ENCODE data around the gene DYNAP. TPM values are rescaled to one million over a fixed set of nuclear protein-coding genes. Genes with fewer than 3 reads are reported as not detected.

DYNAP gene
- total and polyA plus RNA-seq, 7 donors, result not detected

DNA sequence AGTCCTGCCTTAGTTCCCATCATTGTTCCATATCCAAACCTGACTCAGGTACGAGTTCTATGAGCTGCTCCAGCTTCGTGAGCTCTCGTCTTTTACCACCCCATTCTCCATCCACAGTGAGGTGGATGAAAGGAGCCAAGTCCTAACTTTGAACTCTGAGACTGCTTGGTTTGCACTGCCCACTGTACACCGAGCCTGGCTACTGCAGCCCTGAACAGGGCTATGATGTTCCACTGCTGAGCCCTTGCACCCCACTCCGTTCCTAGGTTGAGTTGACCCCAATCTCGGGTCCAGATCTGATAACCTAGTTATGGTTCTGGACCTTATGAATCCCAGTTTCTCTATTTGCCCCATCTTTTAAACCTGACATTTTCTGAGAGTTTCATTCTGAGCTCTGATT is 5.3 kb upstream of the DYNAP start:
- no peak for DNase-seq
- WGBS, 3 donors, result 67 to 80% (median 76%) methylated on average over 6 of the region's 6 CpGs
- Histone ChIP-seq H3K27me3 (ENCODE audit: insufficient read depth in 3 of 3, low read length in 2 of 3) (no peaks in the 10 kb centered on the region), H3K9me3 (no peaks in the 10 kb centered on the region), H3K36me3 (ENCODE audit: insufficient read depth in 1 of 2, low read depth in 1 of 2) (no peaks in the 10 kb centered on the region), H3K4me3 (no peak overlapping the region), H3K4me1 (no peaks in the 10 kb centered on the region), H3K27ac (no peak overlapping the region)
- TF ChIP-seq, protein P1, sequence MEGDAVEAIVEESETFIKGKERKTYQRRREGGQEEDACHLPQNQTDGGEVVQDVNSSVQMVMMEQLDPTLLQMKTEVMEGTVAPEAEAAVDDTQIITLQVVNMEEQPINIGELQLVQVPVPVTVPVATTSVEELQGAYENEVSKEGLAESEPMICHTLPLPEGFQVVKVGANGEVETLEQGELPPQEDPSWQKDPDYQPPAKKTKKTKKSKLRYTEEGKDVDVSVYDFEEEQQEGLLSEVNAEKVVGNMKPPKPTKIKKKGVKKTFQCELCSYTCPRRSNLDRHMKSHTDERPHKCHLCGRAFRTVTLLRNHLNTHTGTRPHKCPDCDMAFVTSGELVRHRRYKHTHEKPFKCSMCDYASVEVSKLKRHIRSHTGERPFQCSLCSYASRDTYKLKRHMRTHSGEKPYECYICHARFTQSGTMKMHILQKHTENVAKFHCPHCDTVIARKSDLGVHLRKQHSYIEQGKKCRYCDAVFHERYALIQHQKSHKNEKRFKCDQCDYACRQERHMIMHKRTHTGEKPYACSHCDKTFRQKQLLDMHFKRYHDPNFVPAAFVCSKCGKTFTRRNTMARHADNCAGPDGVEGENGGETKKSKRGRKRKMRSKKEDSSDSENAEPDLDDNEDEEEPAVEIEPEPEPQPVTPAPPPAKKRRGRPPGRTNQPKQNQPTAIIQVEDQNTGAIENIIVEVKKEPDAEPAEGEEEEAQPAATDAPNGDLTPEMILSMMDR (IDR thresholded peaks at IDR 0.05), result no peak
- no peak for ATAC-seq
- intact Hi-C loops (cut with DNase I), result no loop called here

DNA sequence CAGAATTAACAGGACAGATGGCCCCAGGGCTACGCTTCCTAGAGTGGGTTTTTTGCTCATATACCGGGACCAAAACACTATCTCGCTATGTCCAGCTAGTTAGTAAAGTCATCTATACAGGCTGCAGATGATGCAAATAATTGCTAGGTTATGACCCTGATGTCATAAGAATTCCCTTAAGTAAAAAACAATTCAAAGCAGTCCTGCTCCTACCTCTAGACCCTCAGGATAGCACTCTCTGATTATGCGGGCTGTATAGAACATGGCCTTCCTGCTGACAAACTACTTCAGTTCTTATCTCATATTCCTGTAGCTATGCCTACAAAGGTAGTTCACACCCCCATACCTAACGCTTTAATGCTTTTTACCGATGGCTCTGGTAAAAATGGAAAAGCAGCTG is 13.2 kb downstream of the DYNAP start:
- ATAC-seq (no peak), DNase-seq (no peak)
- no peak overlapping the region for H3K27ac ChIP-seq
- no peaks in the 10 kb centered on the region for H3K9me3 ChIP-seq
- 86 to 91% (median 89%) methylated on average over 6 of the region's 6 CpGs for WGBS, 3 donors
- no peaks in the 10 kb centered on the region for H3K27me3 ChIP-seq (ENCODE audit: insufficient read depth in 3 of 3, low read length in 2 of 3)
- H3K4me1 ChIP-seq, result no peaks in the 10 kb centered on the region
- TF ChIP-seq, protein P1 (IDR thresholded peaks at IDR 0.05), result no peak
- intact Hi-C loops (cut with DNase I), result no loop called here
- H3K36me3 ChIP-seq (ENCODE audit: insufficient read depth in 1 of 2, low read depth in 1 of 2), result no peaks in the 10 kb centered on the region
- no peak overlapping the region for H3K4me3 ChIP-seq

DNA sequence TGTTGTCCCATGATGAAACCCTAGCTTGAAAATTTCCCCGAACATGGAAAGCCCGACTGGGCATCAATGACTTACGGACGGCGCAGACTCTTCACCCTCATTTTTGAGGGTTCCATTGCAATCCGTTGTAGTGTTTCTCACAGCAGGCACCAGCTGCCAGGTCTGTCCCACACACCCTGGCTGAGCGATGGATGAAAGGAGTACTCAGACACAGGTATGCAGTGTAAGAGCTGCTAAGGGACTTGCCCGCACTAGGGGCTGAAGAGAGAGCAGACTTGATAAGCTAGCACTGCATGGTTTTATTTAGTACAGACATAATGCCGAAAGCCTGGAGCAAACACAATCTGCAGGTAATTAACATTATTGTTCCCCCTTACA is 15.8 kb downstream of the DYNAP start:
- DNase-seq (no peak), ATAC-seq (no peak)
- Histone ChIP-seq H3K4me3 (no peak overlapping the region), H3K27ac (no peak overlapping the region), H3K9me3 (no peaks in the 10 kb centered on the region), H3K27me3 (ENCODE audit: insufficient read depth in 3 of 3, low read length in 2 of 3) (no peaks in the 10 kb centered on the region), H3K4me1 (no peaks in the 10 kb centered on the region), H3K36me3 (ENCODE audit: insufficient read depth in 1 of 2, low read depth in 1 of 2) (no peaks in the 10 kb centered on the region)
- WGBS, 3 donors, result 88 to 92% (median 91%) methylated on average over 9 of the region's 9 CpGs
- intact Hi-C loops (cut with DNase I), result no loop called here
- TF ChIP-seq, protein P1 (IDR thresholded peaks at IDR 0.05), result no peak

DNA sequence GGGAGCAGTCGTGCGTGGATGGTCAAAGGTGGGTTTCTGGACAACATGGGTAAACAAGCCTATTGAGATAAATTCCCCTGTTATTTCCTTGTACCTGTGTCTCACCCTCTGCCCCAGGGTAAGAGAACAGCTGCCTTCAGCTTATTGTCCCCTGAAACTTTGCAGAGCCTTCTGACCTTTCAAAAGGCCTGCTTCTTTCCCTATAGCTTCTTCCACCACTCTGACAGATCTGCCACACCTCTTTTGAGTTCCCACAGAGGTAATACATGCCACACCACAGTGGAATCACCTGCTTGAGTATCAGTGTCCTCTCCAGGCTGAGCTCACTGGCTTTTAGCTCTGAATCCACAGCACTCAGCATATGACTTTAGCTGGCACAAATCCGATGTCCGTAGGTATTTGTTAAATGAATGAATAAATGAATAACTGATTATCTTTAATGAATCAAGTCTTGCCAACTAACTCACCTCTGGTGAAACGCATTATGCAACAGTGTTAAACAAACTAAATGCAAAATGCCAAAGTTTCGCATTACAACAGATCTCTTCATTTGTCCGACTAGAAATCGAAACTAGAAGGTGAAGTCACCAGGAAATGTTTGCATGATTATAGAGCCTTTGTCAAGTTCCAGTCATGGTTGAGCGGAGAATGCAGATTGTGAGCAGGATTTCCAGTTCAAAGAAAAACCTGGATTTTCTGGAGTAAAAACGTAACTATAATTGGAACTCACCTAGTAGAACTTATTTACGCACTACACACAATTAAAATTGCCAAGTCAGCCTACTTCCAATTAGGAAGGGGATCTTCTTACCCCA is 16.4 kb downstream of the DYNAP start:
- no peak overlapping the region for H3K27ac ChIP-seq
- TF ChIP-seq, protein P1 (IDR thresholded peaks at IDR 0.05), result no peak
- H3K9me3 ChIP-seq, result no peaks in the 10 kb centered on the region
- peak overlapping the region; percentile 29 for H3K4me3 ChIP-seq
- H3K27me3 ChIP-seq (ENCODE audit: insufficient read depth in 3 of 3, low read length in 2 of 3), result no peaks in the 10 kb centered on the region
- no peaks in the 10 kb centered on the region for H3K4me1 ChIP-seq
- 68 to 75% (median 70%) methylated on average over 11 of the region's 11 CpGs for WGBS, 3 donors
- no peaks in the 10 kb centered on the region for H3K36me3 ChIP-seq (ENCODE audit: insufficient read depth in 1 of 2, low read depth in 1 of 2)
- DNase-seq (no peak), ATAC-seq (no peak)
- intact Hi-C loops (cut with DNase I), result no loop called here

Data from psoas muscle (tissue), 8 donors.